Glutamatergic neuron (in vitro differentiated cells): ENCODE data around the gene FAM210B. TPM values are rescaled to one million over a fixed set of nuclear protein-coding genes. Genes with fewer than 3 reads are reported as not detected.

Experiments used
- DNase-seq: peaks from one replicate; pipeline ENCODE4 v3.0.0; 2022
- H3K27ac Mint-ChIP-seq: one replicate; pipeline ENCODE4 v1.8.0; 2020; ENCODE audit warnings: mild to moderate bottlenecking, mixed read lengths, inconsistent platforms; ENCODE audit not compliant: unreplicated experiment
- H3K27me3 Mint-ChIP-seq: one replicate; pipeline ENCODE4 v1.8.0; 2020; ENCODE audit warnings: mild to moderate bottlenecking, moderate library complexity, mixed read lengths, inconsistent platforms; ENCODE audit not compliant: unreplicated experiment
- H3K36me3 Mint-ChIP-seq: one replicate; pipeline ENCODE4 v1.8.0; 2020; ENCODE audit warnings: mild to moderate bottlenecking, mixed read lengths, inconsistent platforms; ENCODE audit not compliant: unreplicated experiment
- H3K4me1 Mint-ChIP-seq: one replicate; pipeline ENCODE4 v1.8.0; 2020; ENCODE audit warnings: mild to moderate bottlenecking, low read depth, mixed read lengths, inconsistent platforms; ENCODE audit not compliant: unreplicated experiment
- H3K4me3 Mint-ChIP-seq: one replicate; pipeline ENCODE4 v1.8.0; 2020; ENCODE audit warnings: mild to moderate bottlenecking, mixed read lengths, inconsistent platforms; ENCODE audit not compliant: unreplicated experiment
- H3K9me3 Mint-ChIP-seq: one replicate; pipeline ENCODE4 v1.8.0; 2020; ENCODE audit warnings: mild to moderate bottlenecking, moderate library complexity, mixed read lengths, inconsistent platforms; ENCODE audit not compliant: unreplicated experiment
- CTCF ChIP-seq: fragments of 200-600 bp; sonication (generic); IDR thresholded peaks from one replicate; pipeline ENCODE4 v1.5.0; 2021; ENCODE audit not compliant: partially characterized antibody, unreplicated experiment
- total RNA-seq: library from RNA; stranded (reverse); fragmentation: NEBNext Ultra II Directional; extraction: Animal tissue kit (Norgen Biotek cat#: 25700); gene quantifications from one replicate; pipeline ENCODE4 v1.2.1, GENCODE V29; 2021; ENCODE audit not compliant: unreplicated experiment

The FAM210B gene
- total RNA-seq, 1 donor from 2014 or later = 86.1 TPM

GRCh38 chr20:56362833-56363413 lies 4.1 kb downstream of the FAM210B start:
- Mint-ChIP-seq H3K4me1 (peaks cover 18% of the 10 kb centered on the region), H3K36me3 (peaks cover 6% of the 10 kb centered on the region), H3K4me3 (no peak overlapping the region), H3K27ac (no peak overlapping the region), H3K9me3 (peaks cover 3% of the 10 kb centered on the region), H3K27me3 (peaks cover 9% of the 10 kb centered on the region)
- peak; percentile 38 for DNase-seq
- TF ChIP-seq CTCF = no peak

- H3K27ac Mint-ChIP-seq = no peak overlapping the region
- TF ChIP-seq CTCF = no peak
- H3K9me3 Mint-ChIP-seq = peaks cover 3% of the 10 kb centered on the region
- DNase-seq = no peak
- H3K27me3 Mint-ChIP-seq = peaks cover 10% of the 10 kb centered on the region
- no peak overlapping the region for H3K4me3 Mint-ChIP-seq
- peaks cover 20% of the 10 kb centered on the region for H3K4me1 Mint-ChIP-seq
- peaks cover 6% of the 10 kb centered on the region for H3K36me3 Mint-ChIP-seq
Observed at GRCh38 chr20:56363491-56363890, 4.7 kb downstream of the FAM210B start.

GRCh38 chr20:56368351-56369134 lies 9.8 kb downstream of the FAM210B start:
- DNase-seq = no peak
- H3K4me3 Mint-ChIP-seq = no peak overlapping the region
- peaks cover 6% of the 10 kb centered on the region for H3K36me3 Mint-ChIP-seq
- H3K27me3 Mint-ChIP-seq = peaks cover 5% of the 10 kb centered on the region
- H3K9me3 Mint-ChIP-seq = peaks cover 2% of the 10 kb centered on the region
- peak overlapping the region; percentile 33 for H3K27ac Mint-ChIP-seq
- TF ChIP-seq CTCF = no peak
- H3K4me1 Mint-ChIP-seq = peaks cover 10% of the 10 kb centered on the region

- Mint-ChIP-seq H3K4me3 (no peak overlapping the region), H3K27ac (no peak overlapping the region), H3K36me3 (peaks cover 6% of the 10 kb centered on the region), H3K4me1 (peaks cover 10% of the 10 kb centered on the region), H3K9me3 (peaks cover 2% of the 10 kb centered on the region), H3K27me3 (peaks cover 2% of the 10 kb centered on the region)
- no peak for TF ChIP-seq CTCF
- DNase-seq = no peak
Observed at GRCh38 chr20:56369179-56369578, 10.4 kb downstream of the FAM210B start.

- TF ChIP-seq CTCF = no peak
- no peak overlapping the region for H3K27ac Mint-ChIP-seq
- peaks cover 2% of the 10 kb centered on the region for H3K36me3 Mint-ChIP-seq
- no peak overlapping the region for H3K4me3 Mint-ChIP-seq
- peaks cover 2% of the 10 kb centered on the region for H3K9me3 Mint-ChIP-seq
- peaks cover 2% of the 10 kb centered on the region for H3K27me3 Mint-ChIP-seq
- no peak for DNase-seq
- H3K4me1 Mint-ChIP-seq = peaks cover 10% of the 10 kb centered on the region
Observed at GRCh38 chr20:56371977-56372376, 13.2 kb downstream of the FAM210B start.
